Muscle of arm (tissue), 14 donors: ENCODE data around the gene SLC7A14. TPM values are rescaled to one million over a fixed set of nuclear protein-coding genes. Genes with fewer than 3 reads are reported as not detected.
A peak's percentile ranks its signal among the peaks of the same experiment; 100 is the strongest.

Source experiments
- DNase-seq: peaks from one replicate; pipeline ENCODE4 v3.0.0-alpha.2; 2013
- long read RNA-seq, 11 donors: transcript quantifications; one replicate each; lab custom pipeline, GENCODE V29; 2026
- polyA plus RNA-seq, 12 donors: library from polyadenylated mRNA; unstranded; fragments of 120-200 nt; gene quantifications; one replicate each; pipeline ENCODE4 v1.2.1, GENCODE V29; 2013; ENCODE audit not compliant: insufficient read length in 12 of 12

SLC7A14 gene
- polyA plus RNA-seq = under 1 TPM in 10 of 12 donors, not detected in 2; 0.17 to 0.64 (median 0.31) TPM
- long read RNA-seq, donor 1 = 0 reads
- long read RNA-seq, donor 2 = 0 reads
- long read RNA-seq, donor 3 = 0 reads
- long read RNA-seq, donor 4 = 0 reads
- long read RNA-seq, donor 5 = 0 reads
- long read RNA-seq, donor 6 = 0 reads
- long read RNA-seq, donor 7 = 0 reads
- long read RNA-seq, donor 8 = 0 reads
- long read RNA-seq, donor 9 = 0 reads
- long read RNA-seq, donor 10 = 0 reads
- long read RNA-seq, donor 11 = 0 reads

- no peak for DNase-seq
These were observed at the start of gene SLC7A14 for GRCh38 chr3:170585937-170586310. SLC7A14 (minus strand) TSS chr3:170586075; CDS start chr3:170526936, 59,139 bp downstream.

- no peak for DNase-seq
These were observed 49.5 kb upstream of the SLC7A14 start for GRCh38 chr3:170635385-170635735.

- DNase-seq = no peak
These were observed 48.9 kb upstream of the SLC7A14 start for GRCh38 chr3:170634663-170635384.

GRCh38 chr3:170633573-170633972, 47.7 kb upstream of the SLC7A14 start:
- no peak for DNase-seq

- DNase-seq = no peak
These were observed 46.9 kb upstream of the SLC7A14 start for GRCh38 chr3:170632780-170633179.

- DNase-seq = no peak
These were observed 46.0 kb upstream of the SLC7A14 start for GRCh38 chr3:170631755-170632488.

GRCh38 chr3:170623524-170623923, 37.6 kb upstream of the SLC7A14 start:
- no peak for DNase-seq

GRCh38 chr3:170622369-170623159, 36.7 kb upstream of the SLC7A14 start:
- peak; percentile 25 for DNase-seq

- no peak for DNase-seq
These were observed 35.4 kb upstream of the SLC7A14 start for GRCh38 chr3:170621256-170621655.

- DNase-seq = no peak
These were observed 28.5 kb upstream of the SLC7A14 start for GRCh38 chr3:170614214-170614966.

GRCh38 chr3:170611751-170612150, 25.9 kb upstream of the SLC7A14 start:
- DNase-seq = no peak

GRCh38 chr3:170610321-170610884, 24.5 kb upstream of the SLC7A14 start:
- no peak for DNase-seq

- DNase-seq = no peak
These were observed 22.6 kb upstream of the SLC7A14 start for GRCh38 chr3:170608475-170608874.

- no peak for DNase-seq
These were observed 20.8 kb upstream of the SLC7A14 start for GRCh38 chr3:170606675-170607074.

GRCh38 chr3:170605490-170605889, 19.6 kb upstream of the SLC7A14 start:
- DNase-seq = no peak

GRCh38 chr3:170603770-170604510, 18.1 kb upstream of the SLC7A14 start:
- no peak for DNase-seq

GRCh38 chr3:170602556-170602955, 16.7 kb upstream of the SLC7A14 start:
- no peak for DNase-seq

GRCh38 chr3:170600005-170600624, 14.2 kb upstream of the SLC7A14 start:
- DNase-seq = no peak

GRCh38 chr3:170599091-170599490, 13.2 kb upstream of the SLC7A14 start:
- no peak for DNase-seq

- no peak for DNase-seq
These were observed 12.2 kb upstream of the SLC7A14 start for GRCh38 chr3:170598091-170598502.
